GM19193 (cell line): Measurements from ENCODE around the gene HECTD4.

Experiments used
- POLR2A ChIP-seq: IDR thresholded peaks from 4 replicates; pipeline ENCODE4 v1.6.1; 2011; ENCODE audit not compliant: insufficient read depth, insufficient read length; ENCODE audit errors: extremely low read depth

Gene HECTD4

GRCh38 chr12:112164011-112164660 is 218.1 kb downstream of the HECTD4 start:
- TF ChIP-seq POLR2A: no peak

- TF ChIP-seq POLR2A: no peak
Observed at GRCh38 chr12:112163471-112163991, 218.7 kb downstream of the HECTD4 start.

GRCh38 chr12:112163056-112163455 is 219.2 kb downstream of the HECTD4 start:
- no peak for TF ChIP-seq POLR2A

- no peak for TF ChIP-seq POLR2A
Observed at GRCh38 chr12:112162241-112162790, 219.9 kb downstream of the HECTD4 start.

GRCh38 chr12:112161711-112162110 is 220.5 kb downstream of the HECTD4 start:
- peak; percentile 10 for TF ChIP-seq POLR2A

GRCh38 chr12:112160611-112161010 is 221.6 kb downstream of the HECTD4 start:
- no peak for TF ChIP-seq POLR2A

- peak; percentile 1 for TF ChIP-seq POLR2A
Observed at GRCh38 chr12:112159146-112159541, 223.1 kb downstream of the HECTD4 start.

- peak; percentile 6 for TF ChIP-seq POLR2A
Observed at GRCh38 chr12:112158461-112159145, 223.6 kb downstream of the HECTD4 start.

- no peak for TF ChIP-seq POLR2A
Observed at GRCh38 chr12:112153893-112154219, 228.4 kb downstream of the HECTD4 start.

GRCh38 chr12:112153181-112153892 is 228.9 kb downstream of the HECTD4 start:
- TF ChIP-seq POLR2A: no peak

GRCh38 chr12:112151766-112152541 is 230.3 kb downstream of the HECTD4 start:
- no peak for TF ChIP-seq POLR2A

GRCh38 chr12:112149596-112149995 is 232.6 kb downstream of the HECTD4 start:
- no peak for TF ChIP-seq POLR2A

- no peak for TF ChIP-seq POLR2A
Observed at GRCh38 chr12:112148031-112148513, 234.2 kb downstream of the HECTD4 start.

GRCh38 chr12:112146123-112146522 is 236.1 kb downstream of the HECTD4 start:
- TF ChIP-seq POLR2A: no peak

- no peak for TF ChIP-seq POLR2A
Observed at GRCh38 chr12:112140728-112141127, 241.5 kb downstream of the HECTD4 start.

GRCh38 chr12:112134731-112135130 is 247.5 kb downstream of the HECTD4 start:
- TF ChIP-seq POLR2A: no peak
